NCI-H526 (cell line): ENCODE results near the gene TMEM245.

Source experiments
- DNase-seq, 2 experiments: peaks; one replicate each; lab custom pipeline; 2025; lab: John Stamatoyannopoulos, UW

The TMEM245 gene

GRCh38 chr9:109119439-109120203, at the start of gene TMEM245:
TMEM245 (minus strand) TSS chr9:109119947; CDS start chr9:109119913, 34 bp downstream.
- DNase-seq: peak; percentile 96 to 97

GRCh38 chr9:109168170-109168569, 48.4 kb upstream of the TMEM245 start:
- DNase-seq: no peak

- DNase-seq: no peak
Measured at GRCh38 chr9:109167716-109168115, 48.0 kb upstream of the TMEM245 start.

DNA sequence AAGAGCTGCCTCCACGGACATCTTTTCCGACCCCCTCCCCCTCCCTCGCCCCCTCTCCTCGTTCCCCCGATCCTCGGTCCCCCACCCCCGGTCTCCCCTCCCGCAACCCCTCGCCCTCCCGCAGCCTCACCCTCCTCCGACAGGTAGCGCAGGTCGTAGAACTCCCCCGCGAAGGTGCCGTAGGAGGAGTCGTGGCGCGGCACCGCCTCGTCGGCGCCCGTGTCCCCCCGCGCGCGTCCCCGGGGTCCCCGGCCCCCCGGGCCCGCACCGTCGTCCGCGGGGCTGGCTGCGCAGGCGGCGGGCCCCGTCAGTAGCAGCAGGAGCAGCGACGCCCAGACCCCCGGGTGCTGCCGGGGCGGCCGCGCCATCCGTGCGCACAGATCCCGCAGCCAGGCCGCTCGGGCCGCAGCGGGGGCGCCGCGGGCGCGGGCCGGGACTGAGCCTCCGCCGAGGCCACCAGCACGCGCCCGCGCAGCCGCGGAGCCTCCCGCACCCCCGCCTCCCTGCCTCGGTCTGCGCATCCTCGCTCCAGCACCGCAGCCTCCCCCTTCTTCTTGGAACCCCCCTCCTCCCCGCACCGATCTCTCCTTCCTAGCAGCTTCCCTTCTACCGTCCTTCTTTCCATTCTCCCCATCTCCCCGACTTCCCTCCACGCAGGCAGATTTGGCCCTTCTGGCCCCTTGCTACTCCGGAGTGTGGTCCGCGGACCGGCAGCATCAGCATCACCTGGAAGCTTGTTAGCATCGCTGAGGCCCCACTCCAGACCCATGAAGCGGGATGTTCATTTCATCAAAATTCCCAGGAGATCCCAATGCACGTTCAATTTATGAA, 47.2 kb upstream of the TMEM245 start, which contains the start of gene FRRS1L:
Gene FRRS1L, minus strand, starts transcription at position 479 of the 831 bp plus-strand sequence. Its CDS starts 111 bp downstream, at position 368.
- peak in 1 of 2 experiments; percentile 44 for DNase-seq

- DNase-seq: no peak
Measured at GRCh38 chr9:109166171-109166770, 46.5 kb upstream of the TMEM245 start.

GRCh38 chr9:109164042-109164441, 44.3 kb upstream of the TMEM245 start:
- no peak for DNase-seq

- no peak for DNase-seq
Measured at GRCh38 chr9:109163194-109163593, 43.4 kb upstream of the TMEM245 start.

DNA sequence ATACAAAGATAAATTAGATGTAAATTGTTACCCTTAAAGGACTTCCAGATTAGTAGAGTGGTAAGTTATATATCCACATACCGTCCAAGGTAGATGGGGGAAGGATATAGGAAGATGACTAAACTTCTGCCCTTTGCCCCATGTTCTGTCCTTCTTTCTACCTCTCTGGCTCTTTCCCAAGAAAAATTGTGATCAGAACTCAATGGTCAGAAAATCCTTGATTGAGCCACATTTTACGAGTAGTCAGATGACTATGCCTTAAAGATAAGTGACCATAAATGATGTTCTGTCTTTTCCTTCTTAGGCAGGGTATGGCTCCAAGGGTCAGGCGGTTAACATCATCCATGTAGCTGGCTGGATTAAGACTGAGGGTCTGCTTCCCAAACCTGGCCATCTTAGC, 42.9 kb upstream of the TMEM245 start:
- DNase-seq: no peak

GRCh38 chr9:109161471-109161870, 41.7 kb upstream of the TMEM245 start:
- no peak for DNase-seq

- DNase-seq: no peak
Measured at GRCh38 chr9:109159583-109159982, 39.8 kb upstream of the TMEM245 start.

- no peak for DNase-seq
Measured at GRCh38 chr9:109158651-109159050, 38.9 kb upstream of the TMEM245 start.

- DNase-seq: no peak
Measured at GRCh38 chr9:109156708-109157107, 37.0 kb upstream of the TMEM245 start.

DNA sequence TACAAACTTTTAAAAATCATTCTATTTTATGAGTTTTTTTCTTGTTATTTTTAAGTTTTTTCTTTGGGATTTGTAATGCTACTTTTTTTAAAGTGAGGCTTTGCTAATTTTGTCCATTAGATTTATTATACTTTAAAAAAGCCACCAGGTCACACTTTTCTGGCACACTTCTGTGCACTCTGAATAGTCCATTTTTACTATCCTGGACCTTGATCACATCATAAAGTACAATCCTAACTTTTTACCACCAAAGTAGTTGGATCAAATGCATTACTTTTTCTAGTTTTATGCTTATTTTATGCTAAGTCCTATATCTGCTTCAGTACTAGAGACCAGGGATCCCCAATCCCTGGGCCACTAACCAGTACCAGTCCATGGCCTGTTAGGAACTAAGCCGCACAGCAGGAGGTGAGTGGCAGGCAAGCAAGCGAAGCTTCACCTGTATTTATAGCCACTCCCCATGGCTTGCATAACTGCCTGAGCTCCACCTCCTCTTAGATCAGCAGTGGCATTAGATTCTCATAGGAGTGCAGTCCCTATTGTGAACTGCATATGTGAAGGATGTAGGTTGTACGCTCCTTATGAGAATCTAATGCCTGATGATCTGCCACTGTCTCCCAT, 31.3 kb upstream of the TMEM245 start:
- no peak for DNase-seq

GRCh38 chr9:109149722-109150121, 30.0 kb upstream of the TMEM245 start:
- no peak for DNase-seq

GRCh38 chr9:109149089-109149488, 29.3 kb upstream of the TMEM245 start:
- DNase-seq: no peak

DNA sequence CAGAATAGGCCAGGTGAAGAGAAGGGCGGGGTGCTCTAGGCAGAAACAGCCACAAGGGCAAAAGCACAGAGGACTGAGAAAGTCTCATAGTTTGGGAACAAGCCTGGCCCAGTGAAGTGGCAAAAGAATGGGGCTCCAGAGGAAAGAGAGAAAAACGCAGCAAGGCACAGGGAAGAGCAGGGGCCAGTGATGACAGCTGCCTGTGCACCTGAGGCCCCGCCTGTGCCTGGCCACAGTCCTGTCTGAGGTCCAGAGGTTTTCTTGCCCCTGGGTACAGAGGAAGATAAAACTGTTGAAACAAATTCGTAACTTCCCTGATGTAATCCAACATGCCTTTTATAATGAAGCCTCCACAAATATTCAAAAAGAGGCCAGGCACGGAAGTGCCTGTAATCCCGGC, 25.3 kb upstream of the TMEM245 start:
- no peak for DNase-seq

- peak in 1 of 2 experiments; percentile 24 for DNase-seq
Measured at GRCh38 chr9:109143881-109144562, 24.3 kb upstream of the TMEM245 start.

- no peak for DNase-seq
Measured at GRCh38 chr9:109141375-109141774, 21.6 kb upstream of the TMEM245 start.

DNA sequence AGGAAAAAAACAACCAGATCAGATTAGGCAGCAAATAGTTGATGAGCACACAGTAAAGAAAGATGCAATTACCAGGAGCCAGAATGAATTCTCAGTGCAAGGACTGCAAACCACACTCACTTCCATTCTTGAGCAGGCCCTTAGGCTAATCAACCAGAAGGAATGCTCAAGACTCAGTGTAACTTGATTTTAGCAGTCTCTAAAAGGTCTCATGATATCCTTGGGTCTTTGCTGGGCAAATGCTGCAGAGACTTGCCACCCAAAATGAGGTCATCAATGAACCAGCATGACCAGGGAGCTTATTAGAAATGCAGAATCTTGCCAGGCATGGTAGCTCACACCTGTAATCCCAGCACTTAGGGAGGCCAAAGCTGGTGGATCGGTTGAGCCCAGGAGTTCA, 20.1 kb upstream of the TMEM245 start:
- no peak for DNase-seq

GRCh38 chr9:109138421-109138820, 18.7 kb upstream of the TMEM245 start:
- DNase-seq: no peak

GRCh38 chr9:109134167-109134578, 14.4 kb upstream of the TMEM245 start:
- DNase-seq: no peak

GRCh38 chr9:109133533-109133932, 13.8 kb upstream of the TMEM245 start:
- no peak for DNase-seq
